RKO (cell line): ENCODE results near the gene SHE.
"Not testable (repeated sequence)": the region's sequence is repeated elsewhere in the genome, so short reads cannot be mapped to it uniquely, and the experiment has no call there.

Experiments
- DNase-seq: peaks from one replicate; pipeline ENCODE4 v3.0.0-alpha.2; 2016; ENCODE audit warnings: low spot score

Gene SHE

DNA sequence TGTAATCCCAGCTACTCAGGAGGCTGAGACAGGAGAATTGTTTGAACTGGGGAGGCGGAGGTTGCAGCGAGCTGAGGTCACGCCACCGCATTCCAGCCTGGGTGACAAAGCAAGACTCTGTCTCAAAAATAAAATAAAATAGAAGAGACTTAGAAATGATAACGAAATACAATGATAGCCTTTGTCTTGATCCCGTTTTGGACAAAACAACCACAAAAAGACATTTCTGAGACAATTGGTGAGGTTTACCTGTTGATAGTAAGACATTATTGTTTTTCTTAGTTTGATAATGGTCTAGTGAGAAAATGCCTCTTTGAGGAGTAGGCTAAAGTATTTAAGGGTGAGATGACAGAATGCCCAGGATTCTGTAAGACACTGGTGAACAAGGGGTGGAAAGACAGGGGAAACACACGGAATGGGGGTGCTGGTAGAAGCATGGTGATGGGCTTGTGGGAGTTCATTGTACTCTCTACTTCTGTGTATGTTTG is 11.9 kb upstream of the SHE start:
- no peak for DNase-seq

DNA sequence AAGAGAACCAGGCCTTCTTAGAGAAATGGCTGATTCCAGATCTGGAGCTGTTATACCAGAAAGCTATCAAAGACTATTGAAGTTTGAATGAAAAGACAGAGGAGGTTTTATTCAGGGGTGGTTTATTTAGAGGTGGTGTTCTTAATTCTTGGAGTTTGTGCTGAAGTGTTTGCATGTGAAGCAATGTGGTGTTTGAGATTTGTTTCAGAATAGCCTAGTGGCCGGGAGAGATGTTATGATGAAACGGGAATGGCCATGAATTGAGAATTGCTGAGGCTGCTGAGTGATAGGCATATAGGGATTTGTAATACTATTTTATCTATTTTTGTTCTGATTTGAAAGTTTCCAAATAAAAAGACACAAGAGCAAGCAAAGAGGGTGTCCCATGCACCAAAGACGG is 10.5 kb upstream of the SHE start:
- DNase-seq = no peak

DNA sequence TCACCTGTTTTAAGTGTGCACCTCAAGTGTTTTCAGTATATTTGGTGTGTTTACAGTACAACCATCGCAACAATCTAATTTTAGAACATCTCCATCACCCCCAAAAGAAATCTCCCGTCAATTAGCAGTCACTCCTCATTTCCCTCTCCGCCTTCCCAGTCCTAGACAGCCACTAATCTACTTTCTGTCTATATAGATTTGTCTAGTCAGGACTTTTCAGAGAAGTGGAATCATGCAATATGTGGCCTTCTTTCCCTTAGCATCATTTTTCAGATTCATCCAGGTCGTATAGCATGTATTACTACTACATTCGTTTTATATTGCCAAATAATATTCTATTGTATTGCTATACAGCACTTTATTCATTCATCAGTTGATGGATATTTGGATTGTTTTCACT is 1.7 kb upstream of the SHE start:
- no peak for DNase-seq

DNA sequence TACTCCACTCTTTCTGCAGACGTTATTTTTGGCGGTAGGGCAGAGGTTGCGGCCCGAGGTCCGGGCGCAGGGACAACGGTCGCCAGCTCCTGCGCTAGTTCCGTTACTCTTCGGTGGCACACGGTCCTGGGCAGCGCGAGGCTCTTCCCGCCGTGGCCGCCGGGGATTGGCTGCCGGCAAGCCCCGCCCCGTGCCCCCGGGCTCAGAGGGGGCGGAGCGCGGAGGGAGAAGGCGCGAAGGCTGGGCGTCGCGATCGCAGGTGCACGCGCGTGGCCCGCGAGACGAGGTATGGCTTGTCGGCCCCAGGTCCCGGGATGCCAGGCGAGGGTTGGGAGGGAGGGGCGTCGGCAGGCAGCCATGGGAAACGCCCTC is 518 bp upstream of the SHE start:
- no peak for DNase-seq

DNA sequence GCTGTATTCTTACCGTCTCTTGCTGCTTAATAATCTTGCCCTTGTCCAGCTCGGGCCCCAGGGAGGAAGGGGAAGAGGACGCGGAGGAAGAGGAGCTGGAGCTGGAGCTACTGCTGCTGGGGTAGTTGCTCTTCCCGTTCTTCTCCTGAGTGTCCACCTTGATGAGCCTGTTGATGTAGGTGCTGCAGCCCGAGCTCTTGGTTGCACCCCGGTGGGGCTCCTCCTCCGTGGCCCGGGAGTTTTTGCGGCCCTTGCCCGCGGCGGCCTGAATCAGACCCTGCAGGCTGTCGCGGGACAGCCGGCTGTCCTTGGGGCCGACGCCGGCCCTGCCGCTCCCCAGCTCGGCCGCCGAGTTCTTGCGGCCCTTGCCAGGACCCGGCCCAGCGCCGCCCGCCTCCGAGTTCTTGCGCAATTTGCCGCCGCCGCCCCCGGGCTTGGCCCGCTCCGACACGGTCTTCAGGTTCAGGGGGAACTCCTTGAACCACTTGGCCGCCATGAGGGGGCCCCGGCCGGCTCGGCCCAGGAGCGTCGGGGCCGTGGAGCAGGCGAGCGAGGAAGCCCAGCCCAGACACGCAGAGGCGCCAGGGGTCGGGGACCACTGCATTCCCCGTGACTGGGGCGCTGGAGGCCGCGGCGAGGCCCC is 668 bp downstream of the SHE start:
- no peak for DNase-seq

DNA sequence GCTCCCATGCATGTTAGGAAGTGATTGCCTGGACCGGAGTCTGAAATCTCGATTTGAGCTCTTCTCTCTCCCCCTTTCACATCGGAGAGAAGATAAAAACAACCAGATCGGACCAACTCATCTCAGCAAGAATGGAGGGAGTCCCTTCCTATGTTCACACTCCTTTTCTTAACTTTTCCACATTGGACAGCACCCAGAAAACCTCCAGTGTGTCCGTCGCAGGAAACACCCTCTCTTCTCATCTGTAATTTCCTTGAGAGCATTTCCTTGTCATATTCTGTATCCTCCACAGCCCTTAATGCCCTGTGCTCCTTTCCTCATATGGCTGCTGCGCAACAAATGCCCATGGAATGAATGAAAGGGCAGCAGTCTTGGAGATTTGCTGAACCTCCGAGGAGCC is 1.7 kb downstream of the SHE start:
- no peak for DNase-seq

DNA sequence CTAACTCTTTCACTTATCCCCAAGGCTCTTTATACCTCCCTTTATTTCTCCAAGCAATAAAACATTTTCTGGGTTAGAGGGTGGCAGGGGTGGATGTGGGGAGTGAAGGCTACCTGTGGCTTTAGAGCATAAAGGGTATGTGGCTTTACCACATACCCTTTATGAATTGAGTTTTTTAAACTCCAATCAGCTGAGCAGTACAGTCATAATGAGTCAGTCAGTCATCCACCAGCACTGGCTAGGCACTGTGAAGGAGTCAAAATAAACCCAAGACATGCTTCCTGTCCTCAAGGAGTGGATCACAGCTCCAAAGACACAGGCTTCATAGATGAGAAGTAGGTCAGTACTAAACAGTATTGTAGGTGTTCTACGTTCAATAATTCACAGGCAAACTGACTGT is 2.8 kb downstream of the SHE start:
- DNase-seq = no peak

DNA sequence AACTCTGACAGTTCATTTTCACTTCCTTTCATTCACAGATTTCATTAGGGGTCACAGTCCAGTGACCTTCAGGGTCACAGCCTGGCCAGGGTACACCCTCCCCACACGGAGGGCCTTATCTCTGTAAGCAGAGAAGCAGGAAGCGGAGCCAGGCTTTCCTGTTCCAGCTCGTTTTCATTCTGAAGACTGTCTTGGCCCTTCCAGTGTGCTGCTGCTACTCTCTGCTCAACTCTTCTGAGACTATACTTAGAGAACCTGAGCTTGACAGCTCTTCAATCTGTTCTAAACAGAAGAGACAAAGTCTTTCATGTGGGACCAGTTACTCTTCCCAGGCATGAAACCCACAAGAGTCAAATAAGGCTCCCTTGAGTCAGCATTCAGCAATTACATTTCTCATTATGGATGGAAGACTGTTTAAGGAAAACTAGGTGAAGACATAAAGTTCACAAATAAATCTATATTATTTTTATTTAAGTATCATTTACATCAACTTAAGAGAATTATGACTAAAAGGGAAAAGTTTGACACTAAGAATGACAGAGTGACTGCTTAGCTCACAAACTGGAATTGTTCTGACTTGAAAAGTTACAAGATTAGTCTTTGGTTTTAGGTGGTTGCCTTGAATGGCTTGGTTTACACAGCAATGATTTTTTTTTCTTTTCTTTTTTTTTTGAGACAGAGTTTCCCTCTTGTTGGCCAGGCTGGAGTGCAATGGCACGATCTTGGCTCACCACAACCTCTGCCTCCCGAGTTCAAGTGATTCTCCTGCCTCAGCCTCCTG is 5.0 kb downstream of the SHE start:
- no peak for DNase-seq

DNA sequence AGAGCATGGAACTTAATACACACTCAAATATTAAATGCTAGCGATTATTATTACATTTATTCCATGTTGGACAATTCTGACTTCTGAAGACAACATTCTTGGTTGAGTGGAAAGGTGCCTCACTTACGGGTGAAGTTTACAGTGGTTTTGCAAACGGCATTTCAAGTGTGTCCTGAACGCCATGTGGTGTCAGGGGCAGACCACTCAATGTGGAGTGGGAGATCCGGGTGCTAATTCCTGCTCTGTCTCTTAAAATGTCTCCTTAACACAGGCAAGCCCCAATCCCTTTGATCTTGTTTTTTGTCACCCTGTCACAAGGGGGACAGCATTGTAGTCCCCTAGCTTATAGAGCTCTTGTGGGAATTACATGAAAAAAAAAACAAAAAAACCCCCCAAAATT is 5.8 kb downstream of the SHE start:
- no peak for DNase-seq

DNA sequence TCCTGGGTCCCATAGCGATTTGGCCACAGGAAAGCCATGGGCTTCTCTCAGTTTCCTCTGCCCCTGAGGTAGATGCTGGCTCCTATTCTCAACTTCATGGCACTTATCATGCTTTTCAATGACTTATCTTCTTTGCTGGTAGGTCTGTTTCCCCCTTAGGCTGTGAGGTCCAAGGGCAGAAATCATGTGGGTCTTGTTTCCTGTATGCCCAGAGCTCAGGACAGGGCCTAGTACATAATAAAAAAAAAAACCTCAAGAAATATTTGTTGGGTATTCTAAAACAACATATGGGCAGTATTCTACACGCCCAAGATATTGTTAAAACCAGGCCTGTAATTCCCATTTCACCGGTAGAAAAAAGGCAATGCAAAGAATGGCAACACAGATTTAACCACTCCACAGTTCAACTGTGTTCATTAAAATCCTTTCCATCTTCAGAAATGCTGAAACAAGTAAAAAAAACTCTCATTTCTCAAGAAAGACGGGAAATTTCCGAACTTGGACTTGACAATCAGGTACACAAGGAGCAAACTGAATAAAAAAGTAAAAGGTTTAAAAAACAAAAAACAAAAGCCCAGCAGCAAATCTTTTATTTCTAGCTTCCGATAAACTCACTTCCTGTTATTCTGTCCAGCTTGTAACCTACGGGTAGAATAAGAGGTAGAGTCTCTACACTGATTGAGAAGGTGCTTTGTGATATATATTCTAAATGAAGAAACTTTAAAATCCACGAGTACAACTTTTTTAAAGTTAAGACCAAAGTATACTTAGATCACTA is 6.5 kb downstream of the SHE start:
- no peak for DNase-seq

DNA sequence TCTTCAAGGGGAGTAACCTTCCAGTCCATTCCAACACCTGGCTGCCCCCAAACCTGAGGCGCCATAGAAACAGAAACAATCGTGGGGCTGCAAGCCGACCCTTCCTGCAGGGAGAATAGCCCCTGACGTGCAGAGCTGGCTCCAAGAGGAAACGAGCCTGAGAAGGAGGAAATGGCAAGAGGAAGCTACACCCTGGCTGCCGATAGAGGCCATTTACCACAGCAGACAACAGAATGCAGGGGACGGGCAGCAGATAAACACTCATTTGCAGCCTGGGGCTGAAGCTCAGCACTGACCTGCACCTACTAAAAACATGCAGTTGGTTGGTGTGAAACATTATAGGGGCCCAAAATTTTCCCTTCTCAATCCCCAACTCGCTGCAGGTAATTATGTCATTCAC is 8.9 kb downstream of the SHE start:
- DNase-seq = no peak

DNA sequence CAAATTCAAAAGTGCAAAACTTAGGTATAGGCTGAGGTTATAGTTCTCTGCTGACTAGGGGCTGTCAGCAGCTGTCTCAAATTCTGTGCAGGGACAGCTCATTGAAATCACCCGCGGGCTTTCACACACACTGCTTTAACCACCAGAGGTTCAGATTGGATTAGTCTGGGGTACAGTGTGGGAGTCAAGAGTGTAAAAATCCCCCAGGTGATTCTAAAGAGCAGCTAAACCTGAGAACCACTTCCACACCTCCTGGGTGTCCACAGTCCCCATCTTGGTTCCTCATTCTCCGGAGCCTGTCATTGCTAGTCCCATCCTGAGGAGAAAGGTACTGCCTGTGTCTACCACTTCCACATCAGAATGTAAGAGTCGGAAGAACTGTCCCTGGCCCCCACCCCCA is 10.1 kb downstream of the SHE start:
- DNase-seq = no peak

DNA sequence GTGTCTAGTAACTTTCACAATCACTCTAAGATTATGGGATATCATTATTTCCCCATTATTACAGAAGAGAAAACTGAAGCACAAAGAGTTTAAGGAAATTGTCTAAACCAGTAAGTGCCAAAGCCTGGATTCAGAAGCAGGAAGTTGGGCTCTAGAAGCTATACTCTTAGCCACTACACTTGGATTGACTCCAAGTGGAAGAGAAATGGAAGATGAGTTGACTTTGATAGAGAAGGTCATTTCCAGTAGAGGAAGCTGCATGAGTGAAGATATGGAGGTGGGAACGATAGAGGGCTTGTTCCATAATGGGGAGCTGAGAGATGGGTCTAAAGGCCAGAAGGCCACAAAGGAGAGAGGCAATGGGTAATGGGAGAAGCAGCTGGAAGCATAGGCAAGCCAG is 11.9 kb downstream of the SHE start:
- DNase-seq = no peak

DNA sequence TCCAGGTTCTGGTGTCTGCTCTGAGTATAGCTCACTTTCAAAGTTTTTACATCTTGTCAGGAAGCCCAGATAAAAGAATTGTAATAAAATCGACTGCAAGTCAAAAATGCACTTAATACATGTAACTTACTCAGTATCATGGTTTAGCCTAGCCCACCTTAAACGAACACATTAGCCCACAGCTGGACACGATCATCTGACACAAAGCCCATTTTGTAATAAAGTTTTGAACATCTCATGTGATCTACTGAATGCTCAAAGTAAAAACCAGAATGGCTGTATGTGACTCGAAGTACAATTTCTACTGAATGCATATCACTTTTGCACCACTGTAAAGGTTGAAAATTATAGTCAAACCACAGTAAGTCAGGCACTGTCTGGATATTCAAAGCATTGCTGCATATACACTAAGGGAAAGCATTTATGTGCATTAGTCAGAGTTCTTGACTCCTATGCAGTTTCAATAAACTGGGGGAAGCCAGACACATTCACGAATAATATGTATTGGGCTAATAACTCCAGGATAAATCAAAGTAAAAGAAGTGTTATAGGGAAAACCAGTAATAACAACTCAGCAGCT is 12.4 kb downstream of the SHE start:
- DNase-seq = no peak

DNA sequence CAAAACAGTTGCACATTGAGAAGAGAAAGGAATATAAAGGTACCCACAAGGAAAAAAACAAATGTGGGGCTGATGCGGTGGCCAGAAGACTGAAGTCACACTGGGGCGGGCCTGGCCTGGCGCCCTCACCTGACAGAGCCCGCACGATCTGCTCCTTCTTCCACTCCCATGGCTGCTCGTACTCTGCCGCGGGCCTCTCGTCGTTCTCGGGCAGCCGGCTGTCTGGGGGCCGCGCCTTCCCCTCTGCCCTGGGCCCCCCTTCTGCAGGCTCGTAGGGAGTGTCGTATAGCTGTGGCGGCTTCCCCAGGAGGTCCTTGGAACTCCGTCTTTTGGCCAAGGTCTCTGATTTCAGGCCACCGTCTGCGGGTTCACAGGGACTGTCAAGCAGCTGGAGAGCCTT is 13.3 kb downstream of the SHE start:
- DNase-seq = no peak

DNA sequence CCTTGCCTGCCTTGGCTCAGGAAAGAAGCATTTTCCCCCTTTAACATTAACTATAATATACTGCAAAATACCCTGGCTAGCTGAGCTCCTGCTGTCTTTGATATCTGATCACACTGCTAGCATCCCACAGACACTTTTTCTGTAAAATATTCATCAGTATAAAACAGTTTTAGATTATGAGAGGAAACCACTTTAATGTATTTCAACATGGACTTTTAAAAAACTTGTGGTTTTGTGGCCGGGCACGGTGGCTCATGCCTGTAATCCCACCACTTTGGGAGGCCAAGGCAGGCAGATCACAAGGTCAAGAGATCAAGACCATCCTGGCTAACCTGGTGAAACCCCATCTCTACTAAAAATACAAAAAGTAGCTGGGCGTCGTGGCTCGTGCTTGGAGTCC is 15.5 kb downstream of the SHE start:
- not testable (repeated sequence) for DNase-seq

DNA sequence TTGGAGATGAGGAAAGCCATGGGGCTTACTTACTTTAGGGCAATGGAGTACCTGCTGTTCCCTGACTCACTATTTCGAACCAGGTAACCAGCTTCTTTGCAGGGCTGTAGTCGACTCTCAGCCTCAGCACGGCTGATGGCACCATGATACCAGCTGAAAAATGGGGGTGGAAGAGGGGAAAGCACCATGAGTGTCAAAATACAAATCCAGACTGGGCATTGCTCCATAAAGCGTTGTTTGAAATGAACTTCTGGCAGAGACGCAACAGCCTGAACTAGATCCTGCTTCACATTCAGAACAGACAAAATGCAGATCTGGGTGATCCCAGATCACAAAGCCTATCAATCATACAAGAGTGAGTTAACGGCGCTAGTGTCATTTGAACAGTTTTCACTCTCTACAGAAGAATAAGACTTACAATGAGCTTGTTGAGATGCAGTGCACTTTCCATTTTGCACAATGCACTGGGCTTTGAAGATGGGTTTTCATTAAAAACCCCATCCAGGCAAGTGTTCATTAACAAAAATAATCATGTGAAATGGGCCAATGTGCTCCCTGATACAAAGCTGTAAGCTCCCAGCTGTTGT is 16.2 kb downstream of the SHE start:
- no peak for DNase-seq

DNA sequence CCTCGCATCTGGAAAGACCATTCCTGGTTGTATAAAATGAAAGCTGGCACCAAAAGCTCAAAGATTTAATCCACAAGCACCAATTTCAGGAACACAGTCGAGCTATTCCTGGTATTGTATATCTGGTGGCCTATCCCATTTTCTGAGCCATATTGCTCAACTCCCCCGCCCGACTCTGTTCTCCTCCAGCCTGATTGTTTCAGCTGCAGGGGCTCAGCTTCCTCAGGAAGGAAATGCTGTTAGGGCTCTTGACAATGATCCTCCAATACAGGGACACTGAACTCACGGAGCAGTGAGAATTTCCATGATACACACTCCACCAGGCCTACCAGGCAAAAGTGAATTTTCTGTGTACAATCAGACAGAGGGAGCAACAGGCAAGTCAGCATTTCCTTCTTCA is 17.1 kb downstream of the SHE start:
- no peak for DNase-seq

DNA sequence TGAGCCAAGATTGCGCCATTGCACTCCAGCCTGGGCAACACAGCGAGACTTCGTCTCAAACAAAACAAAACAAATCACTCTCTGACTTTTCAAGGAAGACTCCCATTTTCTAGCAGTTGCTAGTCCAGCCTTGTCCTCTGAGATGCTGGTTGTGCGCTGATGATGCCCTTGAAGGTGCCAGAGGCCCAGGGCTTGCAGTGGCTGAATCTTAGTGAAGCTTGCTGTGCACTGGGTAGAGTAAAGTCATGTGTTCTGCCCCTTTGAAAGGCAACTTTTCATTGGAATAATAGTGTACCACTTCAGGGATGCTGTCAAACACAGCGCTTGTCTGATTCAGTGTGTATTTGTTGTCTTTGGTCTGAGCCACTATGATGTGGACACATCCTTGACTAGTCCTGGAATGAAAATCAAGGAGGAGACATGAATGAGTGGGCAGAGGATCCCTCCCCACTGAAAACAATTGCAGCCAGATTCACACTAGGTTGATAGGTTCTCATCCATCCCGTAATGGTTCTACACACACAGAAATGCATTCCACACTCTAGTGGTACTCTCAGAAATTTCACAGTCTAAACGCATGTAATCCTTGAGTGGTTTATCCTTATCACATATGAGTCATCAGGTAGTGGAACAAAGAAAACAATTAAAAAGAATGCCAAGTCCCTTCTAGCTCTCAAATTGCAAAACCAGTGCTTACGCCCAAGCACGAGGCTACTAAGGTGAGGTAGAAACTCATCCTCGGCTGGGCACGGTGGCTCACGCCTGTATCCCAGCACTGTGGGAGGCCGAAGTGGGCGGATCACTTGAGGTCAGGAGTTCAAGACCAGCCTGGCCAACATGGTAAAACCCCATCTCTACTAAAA is 18.0 kb downstream of the SHE start:
- DNase-seq = peak; percentile 18

DNA sequence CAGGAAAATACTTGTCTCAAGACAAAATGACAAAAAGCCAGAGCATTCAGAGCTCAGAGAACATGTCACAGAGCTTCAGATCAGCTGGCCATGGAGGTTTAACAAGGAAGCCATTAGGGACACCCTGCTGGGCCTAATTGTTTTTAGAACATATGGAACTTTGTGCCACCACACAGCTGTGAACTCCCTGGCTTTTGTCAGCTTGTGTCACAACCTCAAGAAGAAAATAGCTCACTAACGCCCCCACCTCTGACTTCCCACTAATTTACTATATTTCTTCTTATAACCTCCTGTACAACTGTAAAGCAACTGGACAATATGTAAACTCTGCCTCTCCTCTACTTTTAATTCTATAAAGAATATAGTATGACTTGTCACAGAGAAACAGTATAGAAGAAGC is 21.2 kb downstream of the SHE start:
- no peak for DNase-seq

DNA sequence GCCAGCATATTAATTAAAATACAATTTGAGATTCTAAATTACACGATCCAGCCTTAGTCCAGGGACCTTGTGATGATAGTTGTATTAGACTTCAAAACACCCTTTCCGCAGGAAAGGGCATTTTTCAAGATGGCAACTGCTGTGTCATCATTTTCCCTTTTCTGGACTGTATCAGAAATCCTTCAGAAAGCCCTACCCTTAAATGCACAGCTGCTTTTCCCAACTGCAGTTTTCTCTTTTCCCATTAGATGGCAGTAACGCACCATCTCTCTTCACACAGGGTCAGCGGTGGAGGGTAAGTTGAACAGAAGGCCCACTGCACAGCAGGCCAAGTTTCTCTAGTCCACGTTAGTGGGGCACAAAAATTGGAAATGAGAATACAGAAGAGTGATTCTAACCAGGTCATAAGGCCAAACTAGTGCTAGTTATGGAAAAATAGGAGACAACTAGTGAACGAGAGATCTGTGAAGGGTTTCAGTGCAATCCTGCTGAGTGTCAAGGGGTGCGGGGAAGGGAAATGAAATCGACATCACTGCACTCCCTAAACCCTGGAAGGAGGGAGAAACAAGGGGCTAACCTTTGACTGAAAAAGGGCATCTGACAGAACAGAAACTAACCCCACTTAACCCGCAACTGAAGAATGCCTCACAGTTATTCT is 22.3 kb downstream of the SHE start:
- peak; percentile 83 for DNase-seq
